GM12878 (cell line): ENCODE results near the gene TMPRSS3. TPM values are rescaled to one million over a fixed set of nuclear protein-coding genes. Genes with fewer than 3 reads are reported as not detected.

Source experiments
- ATAC-seq: fragments of 200-7000 bp; cut with Tn5 transposase; 3 replicates; pipeline ENCODE4 v1.9.1; 2020; ENCODE audit warnings: mild to moderate bottlenecking, moderate library complexity
- BruUV-seq: library from RNA; stranded (reverse); fragments of 400-500 nt; replicated peaks from 2 replicates; lab custom pipeline; 2021; lab: Mats Ljungman, UMichigan
- CTCF ChIA-PET: fragments of 300-600 bp; sonication (Branson Sonifier 250); formaldehyde crosslinking; extraction: SDS; loops from one replicate; lab custom pipeline; 2021; ENCODE audit warnings: inconsistent platforms; lab: Yijun Ruan, JAX
- POLR2A ChIA-PET: fragments of 350-600 bp; formaldehyde crosslinking; extraction: SDS; loops from one replicate; lab custom pipeline; 2021; ENCODE audit warnings: inconsistent platforms; lab: Charles Lee
- RAD21 ChIA-PET: fragments of 300-600 bp; sonication (Branson Sonifier 250); formaldehyde crosslinking; loops from one replicate; lab custom pipeline; 2023; ENCODE audit warnings: antibody characterized with exemption; ENCODE audit not compliant: unreplicated experiment; lab: Charles Lee
- SMC1A ChIA-PET: fragments of 300-600 bp; sonication (Branson Sonifier 250); formaldehyde crosslinking; loops from one replicate; lab custom pipeline; 2023; ENCODE audit not compliant: unreplicated experiment, uncharacterized antibody; lab: Charles Lee
- DNase-seq: peaks from one replicate; pipeline ENCODE4 v3.0.0-alpha.2; 2011; ENCODE audit warnings: low read depth, low spot score
- FAIRE-seq: peaks from 3 replicates; lab custom pipeline; 2011; peaks lifted over from hg19 to GRCh38; lab: Jason Lieb, UNC
- H2AFZ ChIP-seq: 2 replicates; pipeline ENCODE4 v1.6.0; 2011; ENCODE audit warnings: low read depth, low read length, control low read depth; ENCODE audit not compliant: control insufficient read depth
- H3K27ac ChIP-seq: 2 replicates; pipeline ENCODE4 v1.5.1; 2011; ENCODE audit warnings: control low read depth; ENCODE audit not compliant: control insufficient read depth, insufficient read depth
- H3K27me3 ChIP-seq, 2 experiments: replicated peaks in 1 of 2; 2 replicates each; pipeline versions ENCODE4 v1.6.0 to v1.6.1; 2011; ENCODE audit warnings: low read length in 1 of 2; ENCODE audit not compliant: control insufficient read depth in 2 of 2, insufficient read depth in 2 of 2
- H3K36me3 ChIP-seq, 2 experiments: 2 replicates each; pipeline ENCODE4 v1.5.1; 2011; ENCODE audit warnings: low read length in 1 of 2; ENCODE audit not compliant: control insufficient read depth in 2 of 2, insufficient read depth in 2 of 2
- H3K4me1 ChIP-seq: 2 replicates; pipeline ENCODE4 v1.6.1; 2011; ENCODE audit warnings: mild to moderate bottlenecking, low read length, moderate library complexity, mixed read lengths; ENCODE audit not compliant: control insufficient read depth, insufficient read depth
- H3K4me2 ChIP-seq: 2 replicates; pipeline ENCODE4 v1.6.0; 2011; ENCODE audit warnings: control low read depth; ENCODE audit not compliant: control insufficient read depth, insufficient read depth
- H3K4me3 ChIP-seq: fragments of 200-600 bp; sonication (generic); 2 replicates; pipeline ENCODE4 v1.5.1; 2016
- H3K79me2 ChIP-seq: 2 replicates; pipeline ENCODE4 v1.6.0; 2011; ENCODE audit warnings: low read length; ENCODE audit not compliant: control insufficient read depth, insufficient read depth
- H3K9ac ChIP-seq: 2 replicates; pipeline ENCODE4 v1.8.0; 2011; ENCODE audit warnings: low read length, control low read depth, mixed read lengths; ENCODE audit not compliant: control insufficient read depth, insufficient read depth
- H3K9me3 ChIP-seq: replicated peaks from 3 replicates; pipeline ENCODE4 v1.5.1; 2011; ENCODE audit warnings: mild to moderate bottlenecking, low read length; ENCODE audit not compliant: control insufficient read depth, insufficient read depth
- H4K20me1 ChIP-seq: 2 replicates; pipeline ENCODE4 v1.6.0; 2011; ENCODE audit not compliant: control insufficient read depth, insufficient read depth
- ASH2L ChIP-seq: fragments of 300-600, 200-600 bp; sonication (generic); IDR thresholded peaks from 2 replicates; pipeline ENCODE4 v1.6.1; 2017; ENCODE audit warnings: low read depth, mild to moderate bottlenecking, borderline replicate concordance
- ATF2 ChIP-seq: IDR thresholded peaks from 2 replicates; pipeline ENCODE4 v1.6.1; 2012; ENCODE audit warnings: low read length, inconsistent platforms
- BACH1 ChIP-seq: fragments of 450-650 bp; IDR thresholded peaks from 2 replicates; pipeline ENCODE4 v1.6.1; 2017; ENCODE audit warnings: mild to moderate bottlenecking, borderline replicate concordance
- BMI1 ChIP-seq: fragments of 450-650 bp; IDR thresholded peaks from 2 replicates; pipeline ENCODE4 v1.6.1; 2016; ENCODE audit warnings: mild to moderate bottlenecking, moderate library complexity, borderline replicate concordance
- CHD2 ChIP-seq: IDR thresholded peaks from 2 replicates; pipeline ENCODE4 v1.6.1; 2011; ENCODE audit warnings: low read depth, low read length, improper control_type of control experiment, borderline replicate concordance
- EP300 ChIP-seq, 2 experiments: fragments of 150-350 bp in 1 of 2; IDR thresholded peaks; 2 replicates each; pipeline ENCODE4 v1.6.1; 2011 to 2012; ENCODE audit warnings: low read depth in 2 of 2, low read length in 2 of 2, borderline replicate concordance in 1 of 2, improper control_type of control experiment in 1 of 2, inconsistent platforms in 1 of 2; ENCODE audit not compliant: control insufficient read depth in 1 of 2
- KDM1A ChIP-seq: fragments of 200-600 bp; sonication (generic); IDR thresholded peaks from 2 replicates; pipeline ENCODE4 v1.6.1; 2016; ENCODE audit warnings: borderline replicate concordance
- MEF2A ChIP-seq: IDR thresholded peaks from 2 replicates; pipeline ENCODE4 v1.6.1; 2011; ENCODE audit warnings: low read depth, mild to moderate bottlenecking, low read length, moderate library complexity; ENCODE audit not compliant: insufficient read depth
- MLLT1 ChIP-seq: fragments of 450-650 bp; IDR thresholded peaks from 2 replicates; pipeline ENCODE4 v1.6.1; 2016; ENCODE audit warnings: mild to moderate bottlenecking
- POU2F2 ChIP-seq: IDR thresholded peaks from 3 replicates; pipeline ENCODE4 v1.6.1; 2011; ENCODE audit warnings: low read depth, mild to moderate bottlenecking, low read length, borderline replicate concordance
- TCF12 ChIP-seq: IDR thresholded peaks from 2 replicates; pipeline ENCODE4 v1.6.1; 2011; ENCODE audit warnings: low read depth, mild to moderate bottlenecking, low read length
- ZNF384 ChIP-seq: IDR thresholded peaks from 2 replicates; pipeline ENCODE4 v1.6.1; 2012; ENCODE audit warnings: low read depth, mild to moderate bottlenecking, low read length, improper control_type of control experiment, borderline replicate concordance
- WGBS: methylation state at CpG from one replicate; pipeline ENCODE4 v1.1.6; 2016; ENCODE audit warnings: low lambda C conversion rate; ENCODE audit not compliant: insufficient replicate concordance, insufficient coverage; ENCODE audit errors: missing lambda C conversion rate; 5-methylcytosine and 5-hydroxymethylcytosine counted together
- in situ Hi-C: fragments of 300-500 bp; cut with MboI; formaldehyde crosslinking; loops from 9 replicates; pipeline ENCODE4 v1.14.3; 2018; ENCODE audit warnings: mixed read lengths
- intact Hi-C: fragments of 100-400 bp; cut with micrococcal nuclease; formaldehyde crosslinking; loops from one replicate; pipeline ENCODE4 v1.14.2; 2022; ENCODE audit not compliant: unreplicated experiment
- polyA plus RNA-seq, 11 experiments: library from polyadenylated mRNA; depleted of rRNA in 4 of 11; unstranded in 6 of 11; stranded (reverse) in 5 of 11; fragments of >200 nt; fragmentation: Nextera tagmentation in 4 of 11; fragmentation: Illumina TruSeq in 1 of 11; extraction: Ambion mirVana in 4 of 11; extraction: Trizol in 1 of 11; gene quantifications; 1 replicate in 1 of 11; 2 replicates in 10 of 11; pipeline versions ENCODE4 v1.2.1 to v1.2.3, GENCODE V29; 2011 to 2016; ENCODE audit warnings: inconsistent platforms in 2 of 11, missing spikeins in 2 of 11, low read depth in 1 of 11
- total RNA-seq, 4 experiments: library from RNA; depleted of rRNA in 3 of 4; stranded (reverse); fragments of >200 nt in 3 of 4; fragmentation: Illumina TruSeq in 1 of 4; extraction: Trizol in 1 of 4; gene quantifications; 2 replicates each; pipeline versions ENCODE4 v1.2.1 to v1.2.3, GENCODE V29; 2013 to 2021
- TF ChIP-seq, protein P1 (sequence below): fragments of 450-650 bp; IDR thresholded peaks from 2 replicates; pipeline ENCODE4 v1.6.1; 2017; ENCODE audit warnings: antibody characterized with exemption, mild to moderate bottlenecking, moderate library complexity
- TF ChIP-seq, protein P2 (sequence below): fragments of 450-650 bp; formaldehyde crosslinking; IDR thresholded peaks from 2 replicates; pipeline ENCODE4 v1.5.0; 2022; ENCODE audit warnings: mild to moderate bottlenecking, missing genetic modification characterization

The TMPRSS3 gene
- total and polyA plus RNA-seq, 10 of the 15 experiments (the other 5 are each of a cell fraction or from before 2014, with no cell fraction given): 0.51 to 1.5 (median 0.82) TPM; not detected in 1

DNA sequence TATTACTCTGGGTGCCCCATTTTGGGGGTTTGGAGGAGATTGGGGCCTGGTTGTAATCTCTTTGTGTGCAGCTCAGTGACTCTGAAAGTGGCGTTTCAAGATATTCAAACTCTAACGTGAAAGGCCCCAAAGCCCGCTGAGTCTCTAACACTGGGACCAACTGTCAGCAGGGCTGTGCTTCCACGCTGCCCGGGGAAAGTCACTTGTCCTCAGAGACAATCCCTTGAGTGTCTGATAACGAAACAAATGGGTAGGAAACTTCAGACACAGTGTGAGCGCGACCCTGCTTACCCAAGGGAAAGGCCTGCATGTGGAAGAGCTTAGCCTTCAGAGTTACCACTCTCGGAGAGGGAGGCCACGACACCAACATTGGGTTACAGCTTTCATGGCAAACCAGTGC lies 8.7 kb upstream of the TMPRSS3 start:
- Histone ChIP-seq H3K4me1 (peaks cover 10% of the 10 kb centered on the region; the same call in 1 of the 2 replicates), H4K20me1 (no peaks in the 10 kb centered on the region), H3K4me3 (no peak overlapping the region), H2AFZ (no peak overlapping the region), H3K27me3 (no peaks in the 10 kb centered on the region), H3K79me2 (no peaks in the 10 kb centered on the region), H3K9ac (no peak overlapping the region), H3K27ac (no peak overlapping the region), H3K36me3 (no peaks in the 10 kb centered on the region), H3K9me3 (peaks cover 5% of the 10 kb centered on the region; the same call in 1 of the 3 replicates), H3K4me2 (no peak overlapping the region)
- 84% methylated on average over 10 of the region's 10 CpGs for WGBS
- intact Hi-C loops (no loop called here), in situ Hi-C loops (no loop called here)
- no TSS peak for BruUV-seq
- ChIA-PET SMC1A (interaction anchor here (1.0 to 1.5 kb wide), 5 partner anchors 9 to 95 kb away, joined by 3 read pairs; no protein-coding TSS in a partner anchor), CTCF (interaction anchor here (0.6 to 3.1 kb wide), 6 partner anchors 9 to 66 kb away, joined by 3 to 8 read pairs (median 3); no protein-coding TSS in a partner anchor), RAD21 (interaction anchor here (0.8 to 3.1 kb wide), 9 partner anchors 9 to 180 kb away, joined by 3 to 11 read pairs (median 3); no protein-coding TSS in a partner anchor), POLR2A (interaction anchor here (0.6 to 5.4 kb wide), 3 partner anchors 10 to 23 kb away, joined by 3 to 34 read pairs (median 16); no protein-coding TSS in a partner anchor)
- FAIRE-seq (no peak), DNase-seq (no peak), ATAC-seq (no peak)
- TF ChIP-seq ASH2L (no peak), MLLT1 (no peak), EP300 (IDR thresholded peaks at IDR 0.05; ENCODE audit: borderline replicate concordance in 1 of 2, control insufficient read depth in 1 of 2, low read depth in 2 of 2, low read length in 2 of 2) (no peak), TCF12 (no peak), POU2F2 (no peak), KDM1A (no peak), BMI1 (no peak), ZNF384 (no peak), ATF2 (no peak), BACH1 (no peak), CHD2 (no peak), MEF2A (no peak)
- TF ChIP-seq, protein P1, sequence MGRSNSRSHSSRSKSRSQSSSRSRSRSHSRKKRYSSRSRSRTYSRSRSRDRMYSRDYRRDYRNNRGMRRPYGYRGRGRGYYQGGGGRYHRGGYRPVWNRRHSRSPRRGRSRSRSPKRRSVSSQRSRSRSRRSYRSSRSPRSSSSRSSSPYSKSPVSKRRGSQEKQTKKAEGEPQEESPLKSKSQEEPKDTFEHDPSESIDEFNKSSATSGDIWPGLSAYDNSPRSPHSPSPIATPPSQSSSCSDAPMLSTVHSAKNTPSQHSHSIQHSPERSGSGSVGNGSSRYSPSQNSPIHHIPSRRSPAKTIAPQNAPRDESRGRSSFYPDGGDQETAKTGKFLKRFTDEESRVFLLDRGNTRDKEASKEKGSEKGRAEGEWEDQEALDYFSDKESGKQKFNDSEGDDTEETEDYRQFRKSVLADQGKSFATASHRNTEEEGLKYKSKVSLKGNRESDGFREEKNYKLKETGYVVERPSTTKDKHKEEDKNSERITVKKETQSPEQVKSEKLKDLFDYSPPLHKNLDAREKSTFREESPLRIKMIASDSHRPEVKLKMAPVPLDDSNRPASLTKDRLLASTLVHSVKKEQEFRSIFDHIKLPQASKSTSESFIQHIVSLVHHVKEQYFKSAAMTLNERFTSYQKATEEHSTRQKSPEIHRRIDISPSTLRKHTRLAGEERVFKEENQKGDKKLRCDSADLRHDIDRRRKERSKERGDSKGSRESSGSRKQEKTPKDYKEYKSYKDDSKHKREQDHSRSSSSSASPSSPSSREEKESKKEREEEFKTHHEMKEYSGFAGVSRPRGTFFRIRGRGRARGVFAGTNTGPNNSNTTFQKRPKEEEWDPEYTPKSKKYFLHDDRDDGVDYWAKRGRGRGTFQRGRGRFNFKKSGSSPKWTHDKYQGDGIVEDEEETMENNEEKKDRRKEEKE: no peak
- TF ChIP-seq, protein P2, sequence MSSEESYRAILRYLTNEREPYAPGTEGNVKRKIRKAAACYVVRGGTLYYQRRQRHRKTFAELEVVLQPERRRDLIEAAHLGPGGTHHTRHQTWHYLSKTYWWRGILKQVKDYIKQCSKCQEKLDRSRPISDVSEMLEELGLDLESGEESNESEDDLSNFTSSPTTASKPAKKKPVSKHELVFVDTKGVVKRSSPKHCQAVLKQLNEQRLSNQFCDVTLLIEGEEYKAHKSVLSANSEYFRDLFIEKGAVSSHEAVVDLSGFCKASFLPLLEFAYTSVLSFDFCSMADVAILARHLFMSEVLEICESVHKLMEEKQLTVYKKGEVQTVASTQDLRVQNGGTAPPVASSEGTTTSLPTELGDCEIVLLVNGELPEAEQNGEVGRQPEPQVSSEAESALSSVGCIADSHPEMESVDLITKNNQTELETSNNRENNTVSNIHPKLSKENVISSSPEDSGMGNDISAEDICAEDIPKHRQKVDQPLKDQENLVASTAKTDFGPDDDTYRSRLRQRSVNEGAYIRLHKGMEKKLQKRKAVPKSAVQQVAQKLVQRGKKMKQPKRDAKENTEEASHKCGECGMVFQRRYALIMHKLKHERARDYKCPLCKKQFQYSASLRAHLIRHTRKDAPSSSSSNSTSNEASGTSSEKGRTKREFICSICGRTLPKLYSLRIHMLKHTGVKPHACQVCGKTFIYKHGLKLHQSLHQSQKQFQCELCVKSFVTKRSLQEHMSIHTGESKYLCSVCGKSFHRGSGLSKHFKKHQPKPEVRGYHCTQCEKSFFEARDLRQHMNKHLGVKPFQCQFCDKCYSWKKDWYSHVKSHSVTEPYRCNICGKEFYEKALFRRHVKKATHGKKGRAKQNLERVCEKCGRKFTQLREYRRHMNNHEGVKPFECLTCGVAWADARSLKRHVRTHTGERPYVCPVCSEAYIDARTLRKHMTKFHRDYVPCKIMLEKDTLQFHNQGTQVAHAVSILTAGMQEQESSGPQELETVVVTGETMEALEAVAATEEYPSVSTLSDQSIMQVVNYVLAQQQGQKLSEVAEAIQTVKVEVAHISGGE: no peak
